Measurements from ENCODE around the gene CFDP1. TPM values are rescaled to one million over a fixed set of nuclear protein-coding genes. Genes with fewer than 3 reads are reported as not detected.

The CFDP1 gene
- polyA plus RNA-seq, 3 donors = 12.9 to 23.2 (median 19.0) TPM

- Mint-ChIP-seq H3K4me3 (peak overlapping the region in 1 of 2 donors; percentile 87), H3K27me3 (ENCODE audit: low read depth in 3 of 3) (peaks cover 74 to 93% (median 84%) of the 10 kb centered on the region in 3 donors), H3K4me1 (peaks cover 33% of the 10 kb centered on the region), H3K27ac (no peak overlapping the region), H3K9me3 (peaks cover 0 to 17% (median 11%) of the 10 kb centered on the region in 7 donors), H3K36me3 (peaks cover 59 to 68% of the 10 kb centered on the region in 2 donors)
- TF ChIP-seq CTCF (IDR thresholded peaks at IDR 0.05) = no peak
- Histone ChIP-seq H4K20me1 (ENCODE audit: insufficient read depth, low read length) (peaks cover 66% of the 10 kb centered on the region), H3K4me3 (replicated peaks in 1 of 3; ENCODE audit: low read depth in 2 of 3, low read length in 3 of 3) (no peak overlapping the region), H3K4me2 (replicated peaks; ENCODE audit: extremely low read depth, low read length, poor library complexity, severe bottlenecking) (no peak overlapping the region), H3K79me2 (ENCODE audit: insufficient read depth, low read length) (no peaks in the 10 kb centered on the region), H3K9me3 (replicated peaks in 1 of 2; ENCODE audit: control insufficient read depth in 1 of 2, insufficient read depth in 1 of 2, low read length in 2 of 2) (peaks cover 0 to 9% of the 10 kb centered on the region in 2 donors), H3K36me3 (replicated peaks in 1 of 2; ENCODE audit: control insufficient read depth in 1 of 2, insufficient read depth in 2 of 2, low read length in 2 of 2) (peaks cover 3 to 10% of the 10 kb centered on the region in 2 donors), H3K4me1 (ENCODE audit: control insufficient read depth in 1 of 2, insufficient read depth in 2 of 2, low read length in 2 of 2) (peaks cover 19 to 22% of the 10 kb centered on the region in 2 donors), H3K27ac (ENCODE audit: low read depth in 1 of 2, low read length in 2 of 2) (no peak overlapping the region), H3K27me3 (ENCODE audit: control insufficient read depth in 2 of 2, insufficient read depth in 2 of 2, low read length in 2 of 2) (peaks cover 63 to 81% of the 10 kb centered on the region in 2 donors), H3K9ac (ENCODE audit: insufficient read depth, low read length, poor library complexity, severe bottlenecking) (no peak overlapping the region), H2AFZ (ENCODE audit: insufficient read depth, low read depth, low read length, poor library complexity, severe bottlenecking) (no peak overlapping the region)
- intact Hi-C loops (cut with micrococcal nuclease) = no loop called here
- no CpG with 5 or more reads among the region's 2 CpGs for WGBS (ENCODE audit: insufficient coverage)
- DNase-seq = no peak
These were observed 50.7 kb downstream of the CFDP1 start for GRCh38 chr16:75382611-75383010.

GRCh38 chr16:75380870-75381269 lies 52.4 kb downstream of the CFDP1 start:
- no CpG with 5 or more reads among the region's 2 CpGs for WGBS (ENCODE audit: insufficient coverage)
- Histone ChIP-seq H2AFZ (ENCODE audit: insufficient read depth, low read depth, low read length, poor library complexity, severe bottlenecking) (no peak overlapping the region), H3K36me3 (replicated peaks in 1 of 2; ENCODE audit: control insufficient read depth in 1 of 2, insufficient read depth in 2 of 2, low read length in 2 of 2) (peaks cover 0 to 12% of the 10 kb centered on the region in 2 donors), H3K9me3 (replicated peaks in 1 of 2; ENCODE audit: control insufficient read depth in 1 of 2, insufficient read depth in 1 of 2, low read length in 2 of 2) (peaks cover 0 to 21% of the 10 kb centered on the region in 2 donors), H3K4me1 (ENCODE audit: control insufficient read depth in 1 of 2, insufficient read depth in 2 of 2, low read length in 2 of 2) (peaks cover 19 to 22% of the 10 kb centered on the region in 2 donors), H3K27me3 (ENCODE audit: control insufficient read depth in 2 of 2, insufficient read depth in 2 of 2, low read length in 2 of 2) (peaks cover 80 to 87% of the 10 kb centered on the region in 2 donors), H4K20me1 (ENCODE audit: insufficient read depth, low read length) (peaks cover 82% of the 10 kb centered on the region), H3K27ac (ENCODE audit: low read depth in 1 of 2, low read length in 2 of 2) (no peak overlapping the region), H3K4me2 (replicated peaks; ENCODE audit: extremely low read depth, low read length, poor library complexity, severe bottlenecking) (peak overlapping the region; percentile 37), H3K4me3 (replicated peaks in 1 of 3; ENCODE audit: low read depth in 2 of 3, low read length in 3 of 3) (peak overlapping the region in 1 of 3 experiments; percentile 16), H3K79me2 (ENCODE audit: insufficient read depth, low read length) (no peaks in the 10 kb centered on the region), H3K9ac (ENCODE audit: insufficient read depth, low read length, poor library complexity, severe bottlenecking) (no peak overlapping the region)
- H3K4me1 Mint-ChIP-seq = peaks cover 33% of the 10 kb centered on the region
- no peak for DNase-seq
- H3K4me3 Mint-ChIP-seq = peak overlapping the region; percentile 21 to 87
- intact Hi-C loops (cut with micrococcal nuclease) = no loop called here
- H3K9me3 Mint-ChIP-seq = peaks cover 0 to 20% (median 15%) of the 10 kb centered on the region in 7 donors
- no peak for TF ChIP-seq CTCF (IDR thresholded peaks at IDR 0.05)
- H3K27ac Mint-ChIP-seq = peak overlapping the region in 2 of 7 donors; percentile 4 to 84
- peaks cover 85 to 93% (median 92%) of the 10 kb centered on the region in 3 donors for H3K27me3 Mint-ChIP-seq (ENCODE audit: low read depth in 3 of 3)
- H3K36me3 Mint-ChIP-seq = peaks cover 67 to 71% of the 10 kb centered on the region in 2 donors

Measured in CD14-positive monocyte (primary cell).